GM18526 (cell line): ENCODE results near the gene OTOG.

Source experiments
- POLR2A ChIP-seq: IDR thresholded peaks from 3 replicates; pipeline ENCODE4 v1.6.1; 2011; ENCODE audit not compliant: insufficient read length; ENCODE audit errors: extremely low read depth

The OTOG gene

GRCh38 chr11:17604915-17605233, 57.8 kb downstream of the OTOG start:
- no peak for TF ChIP-seq POLR2A

GRCh38 chr11:17605651-17606122, 58.6 kb downstream of the OTOG start:
- TF ChIP-seq POLR2A = no peak

- TF ChIP-seq POLR2A = no peak
These were observed 59.4 kb downstream of the OTOG start for GRCh38 chr11:17606233-17607082.

GRCh38 chr11:17607083-17607429, 60.0 kb downstream of the OTOG start:
- no peak for TF ChIP-seq POLR2A

GRCh38 chr11:17607591-17608570, 60.8 kb downstream of the OTOG start:
- TF ChIP-seq POLR2A = no peak

- no peak for TF ChIP-seq POLR2A
These were observed 61.8 kb downstream of the OTOG start for GRCh38 chr11:17608821-17609220.

- TF ChIP-seq POLR2A = no peak
These were observed 62.4 kb downstream of the OTOG start for GRCh38 chr11:17609291-17610084.

- TF ChIP-seq POLR2A = no peak
These were observed 63.2 kb downstream of the OTOG start for GRCh38 chr11:17610085-17610894.

GRCh38 chr11:17611049-17611448, 64.0 kb downstream of the OTOG start:
- no peak for TF ChIP-seq POLR2A

GRCh38 chr11:17611503-17612220, 64.6 kb downstream of the OTOG start:
- TF ChIP-seq POLR2A = no peak

- no peak for TF ChIP-seq POLR2A
These were observed 65.4 kb downstream of the OTOG start for GRCh38 chr11:17612221-17613188.

- TF ChIP-seq POLR2A = no peak
These were observed 66.4 kb downstream of the OTOG start for GRCh38 chr11:17613428-17613962.

GRCh38 chr11:17613983-17614382, 66.9 kb downstream of the OTOG start:
- TF ChIP-seq POLR2A = no peak

GRCh38 chr11:17629113-17629512, 82.1 kb downstream of the OTOG start:
- TF ChIP-seq POLR2A = no peak
